Muscle of leg (tissue), 11 donors: ENCODE measurements around the gene ICE2. TPM values are rescaled to one million over a fixed set of nuclear protein-coding genes. Genes with fewer than 3 reads are reported as not detected.

Experiments
- DNase-seq: peaks from one replicate; pipeline ENCODE4 v3.0.0; 2013
- H3K27ac ChIP-seq: one replicate; pipeline ENCODE4 v1.5.1; 2013; ENCODE audit warnings: mild to moderate bottlenecking, low read length, control low read depth
- H3K27me3 ChIP-seq: one replicate; pipeline ENCODE4 v1.6.1; 2013; ENCODE audit warnings: low read length; ENCODE audit not compliant: control insufficient read depth, insufficient read depth
- H3K36me3 ChIP-seq: one replicate; pipeline ENCODE4 v1.6.1; 2013; ENCODE audit warnings: low read length; ENCODE audit not compliant: control insufficient read depth, insufficient read depth
- H3K4me1 ChIP-seq: one replicate; pipeline ENCODE4 v1.6.1; 2013; ENCODE audit warnings: low read length; ENCODE audit not compliant: control insufficient read depth, insufficient read depth
- H3K4me3 ChIP-seq: one replicate; pipeline ENCODE4 v1.5.1; 2013; ENCODE audit warnings: low read length, control low read depth
- H3K9me3 ChIP-seq: replicated peaks from 2 replicates; pipeline ENCODE4 v1.6.1; 2013; ENCODE audit warnings: low read depth, low read length; ENCODE audit not compliant: control insufficient read depth
- WGBS: methylation state at CpG from one replicate; pipeline ENCODE4 v1.1.5; 2013; ENCODE audit warnings: missing lambda C conversion rate; ENCODE audit not compliant: insufficient coverage; 5-methylcytosine and 5-hydroxymethylcytosine counted together
- polyA plus RNA-seq, 8 donors: library from polyadenylated mRNA; unstranded; fragments of 120-200 nt; gene quantifications; one replicate each; pipeline versions ENCODE4 v1.2.1 to v1.2.3, GENCODE V29; 2013; ENCODE audit warnings: inconsistent platforms in 1 of 8, low replicate concordance in 1 of 8; ENCODE audit not compliant: insufficient read length in 8 of 8, insufficient read depth in 1 of 8
- total RNA-seq: library from RNA; stranded (reverse); fragments of 120-200 nt; gene quantifications from one replicate; pipeline ENCODE4 v1.2.4, GENCODE V29; 2013

Gene ICE2
- total and polyA plus RNA-seq, 9 donors = 29.3 to 40.3 (median 30.1) TPM

- Histone ChIP-seq H3K4me1 (peaks cover 6% of the 10 kb centered on the region), H3K4me3 (no peak overlapping the region), H3K27ac (no peak overlapping the region), H3K27me3 (no peaks in the 10 kb centered on the region), H3K9me3 (no peaks in the 10 kb centered on the region), H3K36me3 (peaks cover 8% of the 10 kb centered on the region)
- peak; percentile 89 for DNase-seq
- 0% methylated on average over 1 of the region's 11 CpGs for WGBS
These were observed 28.9 kb upstream of the ICE2 start for GRCh38 chr15:60507596-60508424.

DNA sequence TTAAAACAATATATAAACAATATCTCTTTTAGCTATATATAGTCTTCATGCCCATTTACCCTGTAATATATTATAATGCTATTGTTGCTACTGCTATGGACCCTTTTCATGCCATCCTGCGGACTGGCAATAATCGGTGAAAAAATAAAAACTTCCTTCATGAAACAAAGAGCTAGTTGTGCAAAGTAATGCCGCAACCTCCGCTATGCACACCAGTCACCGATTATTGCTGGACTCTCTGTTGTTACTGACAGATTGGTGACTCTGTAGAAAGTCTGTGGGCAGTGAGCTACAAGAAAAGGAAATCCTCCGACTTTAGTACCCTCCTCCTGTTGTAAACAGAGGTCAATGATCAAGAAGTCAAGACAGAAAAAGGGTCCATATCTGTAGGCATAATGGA is 17.9 kb upstream of the ICE2 start:
- Histone ChIP-seq H3K27me3 (no peaks in the 10 kb centered on the region), H3K36me3 (peaks cover 11% of the 10 kb centered on the region), H3K4me1 (no peaks in the 10 kb centered on the region), H3K4me3 (no peak overlapping the region), H3K27ac (no peak overlapping the region), H3K9me3 (no peaks in the 10 kb centered on the region)
- no peak for DNase-seq
- 94% methylated on average over 3 of the region's 6 CpGs for WGBS

GRCh38 chr15:60494108-60494507 is 15.2 kb upstream of the ICE2 start:
- WGBS = no CpG with 5 or more reads among the region's 3 CpGs
- H3K27ac ChIP-seq = no peak overlapping the region
- H3K9me3 ChIP-seq = no peaks in the 10 kb centered on the region
- DNase-seq = no peak
- no peaks in the 10 kb centered on the region for H3K4me1 ChIP-seq
- peaks cover 11% of the 10 kb centered on the region for H3K36me3 ChIP-seq
- no peak overlapping the region for H3K4me3 ChIP-seq
- H3K27me3 ChIP-seq = no peaks in the 10 kb centered on the region

- H3K4me3 ChIP-seq = no peak overlapping the region
- WGBS = no CpG with 5 or more reads among the region's 4 CpGs
- no peak overlapping the region for H3K27ac ChIP-seq
- H3K9me3 ChIP-seq = no peaks in the 10 kb centered on the region
- peaks cover 9% of the 10 kb centered on the region for H3K36me3 ChIP-seq
- DNase-seq = no peak
- H3K4me1 ChIP-seq = no peaks in the 10 kb centered on the region
- no peaks in the 10 kb centered on the region for H3K27me3 ChIP-seq
These were observed 14.2 kb upstream of the ICE2 start for GRCh38 chr15:60493166-60493565.

DNA sequence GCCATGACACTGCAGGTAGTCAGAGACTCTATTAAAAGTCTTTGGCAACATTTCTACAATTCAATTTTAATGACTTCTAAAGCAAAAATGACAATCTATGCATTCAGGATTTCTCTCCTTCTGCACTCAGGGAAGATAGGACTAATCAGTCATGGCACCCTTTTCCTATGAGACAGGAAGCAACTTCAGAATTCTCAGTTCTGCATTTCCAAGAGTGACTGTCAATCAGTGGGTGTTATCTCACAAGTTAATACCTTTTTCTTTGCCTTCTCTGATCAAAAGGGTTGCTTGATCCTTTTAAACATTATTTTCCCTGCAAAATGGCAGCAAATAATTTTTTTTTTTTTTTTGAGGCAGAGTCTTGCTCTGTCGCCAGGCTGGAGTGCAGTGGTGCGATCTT is 7.8 kb upstream of the ICE2 start:
- WGBS = 100% methylated on average over 1 of the region's 2 CpGs
- Histone ChIP-seq H3K4me3 (no peak overlapping the region), H3K27ac (no peak overlapping the region), H3K4me1 (no peaks in the 10 kb centered on the region), H3K36me3 (no peaks in the 10 kb centered on the region), H3K9me3 (no peaks in the 10 kb centered on the region), H3K27me3 (no peaks in the 10 kb centered on the region)
- DNase-seq = no peak

DNA sequence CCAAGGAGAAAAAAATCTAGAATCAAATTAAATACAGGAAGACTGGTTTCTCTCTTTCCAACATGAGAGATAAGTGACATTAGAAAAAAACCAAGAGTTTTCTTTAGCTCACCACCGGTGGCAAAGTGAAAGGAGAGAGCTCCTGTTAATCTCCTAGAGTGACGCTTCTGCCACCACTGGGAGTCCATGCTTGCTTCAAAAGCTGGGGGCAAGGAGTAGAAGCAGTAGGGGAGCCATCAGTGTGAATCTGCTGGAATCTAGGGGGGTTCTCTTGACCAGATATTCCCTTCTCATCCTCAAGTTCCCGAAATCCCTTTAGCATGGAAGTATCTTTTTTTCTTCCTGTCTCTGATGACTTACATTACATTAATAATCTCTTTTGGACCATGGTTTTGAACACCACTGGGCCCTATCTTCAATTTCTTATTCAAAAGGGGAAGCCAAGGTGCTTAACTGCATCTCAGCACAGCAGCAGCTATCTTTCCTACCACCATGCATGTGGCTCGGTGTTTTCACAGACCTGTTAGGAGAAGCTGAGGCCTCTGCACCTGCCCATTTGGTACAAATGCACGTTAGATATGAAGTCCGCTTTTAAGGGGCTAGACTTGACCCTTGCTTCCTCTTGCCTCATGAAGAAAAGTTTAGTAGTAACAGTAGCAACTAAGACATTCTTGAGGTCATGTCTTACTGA is 6.6 kb upstream of the ICE2 start:
- Histone ChIP-seq H3K27me3 (no peaks in the 10 kb centered on the region), H3K4me1 (no peaks in the 10 kb centered on the region), H3K36me3 (no peaks in the 10 kb centered on the region), H3K27ac (no peak overlapping the region), H3K4me3 (no peak overlapping the region), H3K9me3 (no peaks in the 10 kb centered on the region)
- WGBS = 93% methylated on average over 2 of the region's 6 CpGs
- no peak for DNase-seq

GRCh38 chr15:60483042-60483441 is 4.1 kb upstream of the ICE2 start:
- H3K4me1 ChIP-seq = peaks cover 5% of the 10 kb centered on the region
- no peaks in the 10 kb centered on the region for H3K36me3 ChIP-seq
- WGBS = 96% methylated on average over 2 of the region's 3 CpGs
- no peaks in the 10 kb centered on the region for H3K9me3 ChIP-seq
- no peaks in the 10 kb centered on the region for H3K27me3 ChIP-seq
- H3K4me3 ChIP-seq = no peak overlapping the region
- no peak for DNase-seq
- no peak overlapping the region for H3K27ac ChIP-seq

GRCh38 chr15:60480888-60481287 is 1.9 kb upstream of the ICE2 start:
- Histone ChIP-seq H3K4me3 (no peak overlapping the region), H3K27ac (no peak overlapping the region), H3K4me1 (peaks cover 9% of the 10 kb centered on the region), H3K27me3 (no peaks in the 10 kb centered on the region), H3K9me3 (no peaks in the 10 kb centered on the region), H3K36me3 (no peaks in the 10 kb centered on the region)
- DNase-seq = peak; percentile 8
- no CpG with 5 or more reads among the region's 3 CpGs for WGBS

- no peaks in the 10 kb centered on the region for H3K27me3 ChIP-seq
- H3K36me3 ChIP-seq = no peaks in the 10 kb centered on the region
- no peak for DNase-seq
- no peak overlapping the region for H3K4me3 ChIP-seq
- H3K4me1 ChIP-seq = peaks cover 9% of the 10 kb centered on the region
- H3K9me3 ChIP-seq = no peaks in the 10 kb centered on the region
- H3K27ac ChIP-seq = no peak overlapping the region
- WGBS = no CpG with 5 or more reads among the region's 1 CpG
These were observed 1.2 kb upstream of the ICE2 start for GRCh38 chr15:60480149-60480548.

- Histone ChIP-seq H3K4me3 (peak overlapping the region; percentile 71), H3K4me1 (peaks cover 9% of the 10 kb centered on the region), H3K27me3 (no peaks in the 10 kb centered on the region), H3K36me3 (no peaks in the 10 kb centered on the region), H3K27ac (peak overlapping the region; percentile 94), H3K9me3 (no peaks in the 10 kb centered on the region)
- WGBS = 65% methylated on average over 2 of the region's 10 CpGs
- DNase-seq = peak; percentile 31
These were observed 594 bp upstream of the ICE2 start for GRCh38 chr15:60479361-60480110.
